ENCODE results near the gene GNAZ.

The GNAZ gene

DNA sequence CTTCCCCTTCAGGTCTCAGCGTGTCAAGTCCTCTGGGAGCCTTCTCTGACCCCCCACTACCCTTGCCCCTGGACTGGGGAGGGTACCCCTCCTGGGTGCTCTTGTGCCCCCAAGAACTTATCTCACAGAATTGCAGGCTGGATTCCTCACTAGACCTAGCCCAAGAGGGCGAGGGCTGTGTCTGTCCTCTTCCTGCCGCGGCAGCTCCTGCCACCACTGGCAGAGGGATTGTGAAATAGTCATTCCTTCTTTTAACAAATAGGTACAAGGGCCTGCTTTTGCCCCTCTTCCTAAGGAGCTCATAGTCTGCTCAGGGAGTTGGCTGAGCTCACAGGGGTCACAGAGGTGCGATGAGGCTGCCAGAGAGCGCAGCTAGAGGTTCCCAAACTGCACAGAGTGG lies 80.4 kb downstream of the GNAZ start:
- DNase-seq (ENCODE audit: extremely low read depth in 1 of 2, low read depth in 1 of 2), result no peak

DNA sequence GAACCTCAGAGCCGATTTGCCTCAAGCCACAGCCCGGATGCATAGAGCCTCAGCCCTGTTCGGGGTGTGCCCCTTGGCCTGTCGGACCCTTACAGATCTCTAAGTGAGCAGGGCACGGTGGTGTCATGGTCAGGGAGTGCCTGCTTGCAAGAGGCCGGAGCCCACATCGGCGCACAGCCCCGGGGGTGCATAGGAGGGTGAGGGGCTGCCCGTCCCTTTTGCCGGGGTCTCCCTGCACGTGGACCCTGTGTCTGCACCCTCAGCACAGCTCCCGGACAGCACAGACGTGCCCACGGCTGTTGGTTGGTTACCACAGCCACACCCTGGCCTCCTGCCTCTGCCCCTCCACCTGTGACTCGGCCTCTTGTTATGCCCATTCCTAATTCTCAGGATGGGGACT lies 81.5 kb downstream of the GNAZ start:
- DNase-seq (ENCODE audit: extremely low read depth in 1 of 2, low read depth in 1 of 2), result no peak

DNA sequence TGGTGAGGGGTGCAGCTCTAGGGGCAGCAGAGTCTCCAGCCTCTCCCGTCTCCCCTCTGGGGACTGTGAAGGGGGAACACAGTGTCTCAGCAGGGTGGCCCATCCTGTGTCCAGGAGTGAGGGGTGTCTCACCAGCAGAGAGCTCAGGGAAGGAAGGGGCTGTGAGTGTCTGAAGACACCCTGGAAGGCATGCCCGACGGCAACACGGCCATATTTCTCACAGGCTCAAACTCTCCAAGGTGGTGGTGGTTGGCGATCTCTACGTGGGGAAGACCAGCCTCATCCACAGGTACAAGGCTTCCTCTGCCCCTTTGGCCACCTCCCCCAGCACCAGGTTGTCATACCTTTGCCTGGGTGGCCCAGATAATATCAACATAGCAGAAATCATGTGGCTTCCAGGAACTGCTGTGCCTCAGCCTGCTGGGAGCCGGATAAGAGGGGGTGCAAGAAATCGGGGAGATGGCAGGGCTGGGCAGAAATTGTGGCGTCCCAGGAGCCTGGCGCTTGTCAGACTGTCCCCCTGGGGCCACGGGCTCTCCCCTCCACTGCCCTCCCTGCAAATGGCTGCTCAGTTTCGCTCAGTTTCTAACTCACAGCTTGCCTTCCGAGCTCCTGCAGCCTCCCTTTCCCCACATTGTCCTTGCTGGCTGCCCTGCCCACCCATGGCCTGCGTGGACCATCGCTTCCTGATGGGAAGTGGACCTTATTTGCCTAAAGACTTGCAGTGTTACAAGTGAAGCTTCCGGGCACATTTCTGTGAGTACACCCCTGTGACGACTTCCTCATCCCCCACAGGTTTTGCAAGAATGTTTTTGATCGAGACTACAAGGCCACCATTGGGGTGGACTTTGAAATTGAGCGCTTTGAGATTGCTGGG lies 82.2 kb downstream of the GNAZ start:
- no peak for DNase-seq (ENCODE audit: extremely low read depth in 1 of 2, low read depth in 1 of 2)

DNA sequence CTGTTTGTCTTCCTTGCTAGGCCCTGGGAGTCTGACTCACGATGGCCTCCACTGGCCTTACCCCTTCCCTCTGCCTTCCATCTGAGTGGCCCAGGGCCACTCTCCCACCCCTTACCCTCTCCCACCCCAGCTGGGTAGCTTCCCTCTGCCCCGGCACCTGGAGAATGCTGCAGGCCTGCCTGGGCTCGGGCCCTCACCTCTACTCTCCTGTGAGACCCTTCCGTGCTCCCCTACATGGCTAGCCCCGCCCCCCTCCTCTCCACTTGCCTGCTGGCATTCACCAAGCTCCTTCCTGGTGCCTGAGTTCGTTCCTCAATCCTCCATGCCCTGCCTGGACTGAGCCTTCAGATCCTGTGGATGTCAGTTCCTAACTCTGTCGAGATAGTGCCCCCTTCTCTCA lies 83.7 kb downstream of the GNAZ start:
- DNase-seq (ENCODE audit: extremely low read depth in 1 of 2, low read depth in 1 of 2), result no peak

DNA sequence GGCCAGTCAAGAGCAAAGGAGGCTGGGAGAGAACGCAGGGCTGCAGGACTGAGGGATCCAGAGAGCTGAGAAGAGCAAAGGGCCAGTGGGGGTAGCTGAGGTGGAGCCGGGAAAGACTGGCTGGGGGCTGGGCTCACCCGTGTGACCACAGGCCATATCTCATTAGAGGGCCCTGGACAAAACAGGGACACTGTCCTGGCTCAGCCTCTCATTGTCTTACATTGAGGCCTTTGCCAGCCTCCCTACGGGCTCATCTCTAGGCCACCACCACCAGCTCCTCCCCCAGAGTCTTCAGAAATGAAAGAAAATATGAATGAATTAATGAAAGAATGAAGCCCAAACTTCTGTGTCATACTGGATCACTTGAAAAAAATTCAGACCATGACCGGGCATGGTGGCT lies 84.1 kb downstream of the GNAZ start:
- DNase-seq (ENCODE audit: extremely low read depth in 1 of 2, low read depth in 1 of 2), result no peak

DNA sequence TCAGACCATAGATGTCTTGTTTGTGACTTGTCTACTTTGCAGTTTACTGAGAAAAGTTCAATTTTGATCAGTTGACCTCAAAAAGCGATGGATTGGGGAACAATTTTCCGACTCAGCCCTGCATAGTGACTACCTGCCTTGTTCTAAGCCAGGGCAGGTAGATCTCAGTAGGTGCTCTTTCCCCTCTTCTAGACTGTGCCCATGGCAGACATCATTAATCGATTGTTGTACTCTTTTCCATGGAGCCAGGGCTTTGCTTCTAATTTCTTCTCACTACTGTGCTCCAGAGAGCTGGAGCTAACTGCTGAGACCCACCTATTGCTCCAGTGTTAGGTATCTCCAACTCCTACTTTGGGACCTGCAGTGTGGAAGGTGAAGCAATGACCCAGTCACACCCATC lies 84.8 kb downstream of the GNAZ start:
- no peak for DNase-seq (ENCODE audit: extremely low read depth in 1 of 2, low read depth in 1 of 2)

DNA sequence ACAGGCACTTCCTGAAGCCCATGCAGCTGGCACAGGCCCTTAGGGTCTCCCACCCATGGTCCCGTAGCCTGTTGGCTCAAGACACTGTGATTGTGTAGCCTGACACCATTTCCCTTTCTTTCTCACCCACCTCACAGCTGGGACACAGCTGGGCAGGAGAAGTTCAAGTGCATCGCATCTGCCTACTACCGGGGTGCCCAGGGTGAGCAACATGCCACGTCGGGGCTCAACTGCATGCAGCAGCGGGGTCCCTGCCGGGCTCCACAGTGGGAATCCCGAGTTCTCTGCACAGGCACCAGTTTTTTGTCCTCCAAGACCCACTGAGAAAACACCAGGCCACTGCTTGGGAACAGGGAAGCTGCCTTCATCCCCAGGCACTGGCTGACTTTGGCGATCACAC lies 85.5 kb downstream of the GNAZ start:
- no peak for DNase-seq (ENCODE audit: extremely low read depth in 1 of 2, low read depth in 1 of 2)

DNA sequence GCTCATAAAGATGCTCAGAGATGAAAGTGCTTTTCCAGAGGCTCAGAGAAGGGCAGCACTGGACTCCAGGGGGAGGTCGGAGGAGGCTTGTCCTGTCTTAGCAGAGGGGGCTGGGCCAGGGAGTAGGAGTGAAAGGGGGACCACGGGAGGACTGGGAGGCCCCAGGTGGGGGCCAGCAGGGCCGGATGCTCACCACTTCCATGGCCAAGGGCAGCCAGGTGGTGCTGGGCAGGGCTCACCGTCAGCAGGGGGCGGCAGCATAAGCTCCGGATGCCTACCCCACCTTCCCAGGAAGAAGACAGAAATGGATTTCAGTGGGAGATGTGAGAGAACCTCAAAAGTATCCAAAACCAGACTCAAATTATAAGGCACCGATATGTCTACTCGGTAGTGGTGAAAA lies 86.0 kb downstream of the GNAZ start:
- no peak for DNase-seq (ENCODE audit: extremely low read depth in 1 of 2, low read depth in 1 of 2)

DNA sequence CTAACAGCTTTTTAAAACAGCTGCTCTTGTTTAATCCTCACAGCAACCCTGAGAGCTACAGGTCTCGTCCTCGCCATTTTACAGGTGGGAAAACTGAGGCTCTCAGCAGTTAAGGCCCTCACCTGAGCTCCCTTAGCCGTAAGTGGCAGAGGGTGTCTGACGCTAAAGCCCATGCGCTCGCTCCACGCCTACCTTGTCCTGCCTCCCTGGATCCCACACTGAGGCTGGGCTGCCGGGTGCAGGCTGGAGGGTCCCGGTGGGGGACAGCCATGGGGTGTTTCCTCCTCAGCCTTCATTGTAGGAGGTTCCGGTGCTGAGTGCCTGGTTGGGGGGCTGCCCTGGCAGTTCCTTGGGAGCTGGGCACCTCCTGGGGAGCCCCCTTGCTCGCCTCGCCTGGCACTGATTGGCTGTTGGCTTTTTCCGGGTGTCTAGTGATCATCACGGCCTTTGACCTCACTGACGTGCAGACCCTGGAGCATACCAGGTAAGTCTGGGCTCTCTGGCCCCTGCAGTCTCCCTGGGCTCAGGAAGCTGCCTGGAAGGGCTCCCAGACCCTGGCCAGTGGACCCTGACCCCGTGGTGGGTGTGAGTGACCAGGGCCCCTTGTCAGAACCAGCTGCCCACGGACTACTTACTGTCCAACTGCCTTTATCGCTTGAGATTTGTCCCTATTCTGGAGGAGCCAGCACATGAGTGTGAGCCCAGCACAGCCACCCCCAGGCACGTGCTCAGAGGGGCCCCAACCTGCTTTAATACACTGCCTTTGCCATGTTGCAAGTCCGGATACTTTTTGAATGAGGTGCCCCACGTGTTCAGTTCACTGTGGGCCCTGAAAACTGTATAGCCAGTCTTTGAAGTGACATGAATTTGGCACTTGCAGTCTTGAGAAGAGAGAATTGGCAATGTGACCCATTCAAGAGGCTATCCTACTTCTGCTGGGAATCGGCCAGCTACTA lies 87.5 kb downstream of the GNAZ start:
- no peak for DNase-seq (ENCODE audit: extremely low read depth in 1 of 2, low read depth in 1 of 2)

DNA sequence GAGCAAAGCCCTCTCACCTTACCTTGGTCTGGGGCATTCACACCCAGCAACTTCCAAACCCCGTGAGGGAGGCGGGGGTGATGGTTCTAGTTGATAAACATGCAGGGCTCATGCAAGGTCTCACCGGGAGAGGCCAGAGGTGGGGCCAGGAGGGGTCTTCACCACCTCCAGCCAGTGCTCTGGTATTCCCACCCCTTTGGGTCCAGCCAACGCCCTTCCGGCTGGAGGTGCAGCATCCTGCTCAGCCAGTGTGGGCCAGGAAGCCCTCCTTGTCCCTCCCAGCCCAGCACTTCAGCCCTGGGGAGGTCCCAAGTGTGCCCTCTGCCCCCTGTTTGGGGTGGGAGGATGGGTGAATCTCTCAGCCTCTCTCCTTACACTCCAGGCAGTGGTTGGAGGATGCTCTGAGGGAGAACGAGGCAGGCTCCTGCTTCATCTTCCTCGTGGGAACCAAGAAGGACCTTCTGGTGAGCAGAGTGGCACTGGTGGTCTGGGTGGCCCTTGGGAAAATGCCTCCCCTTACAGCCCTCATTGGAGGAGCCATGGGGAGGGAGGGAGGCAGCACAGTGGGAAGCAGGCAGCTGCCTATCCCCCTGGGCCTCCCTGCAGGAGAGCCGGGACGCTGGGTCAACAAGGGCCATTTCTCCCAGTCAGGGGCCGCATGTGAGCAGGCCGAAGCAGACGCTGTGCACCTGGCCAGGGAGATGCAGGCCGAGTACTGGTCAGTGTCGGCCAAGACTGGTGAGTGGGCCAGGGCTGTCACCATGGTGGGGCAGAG lies 88.4 kb downstream of the GNAZ start:
- DNase-seq (ENCODE audit: extremely low read depth in 1 of 2, low read depth in 1 of 2), result no peak

DNA sequence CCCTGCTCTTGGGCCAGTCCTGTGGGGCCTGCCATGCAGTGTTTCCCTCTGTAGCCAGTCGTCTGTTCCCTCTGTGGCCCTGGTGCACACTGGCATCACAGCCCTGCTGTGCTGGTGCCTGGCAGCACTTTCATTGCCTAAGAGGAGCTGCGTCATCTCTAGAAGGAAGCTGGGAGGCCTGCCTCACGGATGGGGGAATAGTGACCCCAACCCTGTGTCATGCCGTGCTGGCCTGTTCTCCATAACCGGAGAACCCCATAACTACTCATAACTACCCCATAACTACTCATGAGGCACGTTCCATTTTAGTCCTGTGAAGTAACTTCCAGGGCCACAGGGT lies 88.9 kb downstream of the GNAZ start:
- no peak for DNase-seq (ENCODE audit: extremely low read depth in 1 of 2, low read depth in 1 of 2)

DNA sequence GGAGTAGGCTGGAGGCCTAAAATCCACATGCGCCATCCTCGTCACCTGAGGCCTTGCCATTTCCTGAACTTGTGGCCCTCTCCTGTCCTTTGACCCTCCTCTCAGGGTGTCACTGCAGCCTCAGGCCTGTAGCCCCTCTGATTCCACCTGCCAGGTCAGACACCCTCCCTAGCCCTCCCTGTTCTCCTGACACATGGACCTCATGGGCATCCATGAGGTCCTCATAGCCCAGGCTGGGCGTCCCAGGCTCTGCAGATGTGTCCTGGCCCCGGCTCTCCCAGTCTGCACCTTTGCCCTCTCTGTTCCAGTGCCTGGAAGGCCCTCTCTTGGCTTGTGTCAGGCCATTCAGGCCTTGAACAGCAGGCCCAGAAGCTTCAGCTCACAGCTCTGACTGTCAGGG lies 90.7 kb downstream of the GNAZ start:
- no peak for DNase-seq (ENCODE audit: extremely low read depth in 1 of 2, low read depth in 1 of 2)

DNA sequence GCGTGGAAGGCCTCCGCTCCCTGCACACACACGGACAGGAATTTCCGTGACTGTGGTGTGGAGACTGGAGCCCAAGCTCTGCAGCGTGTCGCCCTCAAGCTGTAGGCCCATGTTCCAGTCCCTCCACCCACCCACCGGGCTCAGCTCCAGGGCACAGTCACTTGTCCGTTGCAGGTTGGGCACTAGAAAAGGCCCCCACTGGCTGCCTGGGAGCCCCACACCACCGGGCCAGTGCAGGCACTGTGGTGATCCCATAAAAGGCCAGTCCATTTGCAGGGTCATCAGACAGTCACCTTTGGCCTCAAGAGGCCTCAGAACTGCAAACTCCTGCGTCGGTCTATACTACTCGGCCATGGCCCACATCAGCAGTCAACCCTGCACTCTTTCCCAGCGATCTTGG lies 91.3 kb downstream of the GNAZ start:
- no peak for DNase-seq (ENCODE audit: extremely low read depth in 1 of 2, low read depth in 1 of 2)

DNA sequence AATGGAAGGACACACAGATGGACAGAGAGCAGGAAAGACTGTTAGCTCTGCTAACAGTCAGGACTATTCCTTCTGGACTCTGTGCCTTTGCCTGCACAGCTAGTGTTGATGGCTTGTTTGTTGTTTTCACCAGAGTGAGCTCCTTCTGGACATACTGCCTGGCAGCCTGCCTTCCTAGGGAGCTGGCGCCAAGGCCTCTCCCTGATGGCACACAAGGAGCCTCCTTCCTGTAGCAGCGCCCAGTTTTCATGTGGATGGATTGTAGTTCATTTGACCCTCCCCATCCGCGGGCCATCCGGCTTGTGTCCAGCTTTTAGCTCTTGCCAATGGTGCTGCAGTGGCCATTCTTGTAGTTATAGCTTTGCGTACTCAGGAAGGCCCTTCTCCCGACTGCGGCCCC lies 93.3 kb downstream of the GNAZ start:
- no peak for DNase-seq (ENCODE audit: extremely low read depth in 1 of 2, low read depth in 1 of 2)

DNA sequence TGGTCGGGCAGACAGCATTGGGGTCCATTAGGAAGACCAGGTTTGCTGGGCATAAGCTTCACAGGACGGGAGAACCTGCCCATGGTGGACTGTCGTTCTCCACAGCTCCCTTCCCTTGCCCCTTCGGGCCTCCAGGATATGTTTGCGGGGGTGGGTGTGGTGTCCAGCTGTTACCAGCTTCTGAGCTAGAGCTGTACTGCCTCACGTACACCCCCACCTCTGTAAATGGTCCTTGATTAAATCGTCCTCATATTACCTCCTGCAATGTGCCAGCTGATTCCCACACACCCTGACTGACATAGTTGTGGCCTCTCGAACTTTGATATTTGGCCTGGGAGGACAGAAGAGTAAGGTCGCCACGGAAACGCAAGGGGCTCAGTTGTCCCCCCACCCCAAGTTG lies 93.8 kb downstream of the GNAZ start:
- no peak for DNase-seq (ENCODE audit: extremely low read depth in 1 of 2, low read depth in 1 of 2)

DNA sequence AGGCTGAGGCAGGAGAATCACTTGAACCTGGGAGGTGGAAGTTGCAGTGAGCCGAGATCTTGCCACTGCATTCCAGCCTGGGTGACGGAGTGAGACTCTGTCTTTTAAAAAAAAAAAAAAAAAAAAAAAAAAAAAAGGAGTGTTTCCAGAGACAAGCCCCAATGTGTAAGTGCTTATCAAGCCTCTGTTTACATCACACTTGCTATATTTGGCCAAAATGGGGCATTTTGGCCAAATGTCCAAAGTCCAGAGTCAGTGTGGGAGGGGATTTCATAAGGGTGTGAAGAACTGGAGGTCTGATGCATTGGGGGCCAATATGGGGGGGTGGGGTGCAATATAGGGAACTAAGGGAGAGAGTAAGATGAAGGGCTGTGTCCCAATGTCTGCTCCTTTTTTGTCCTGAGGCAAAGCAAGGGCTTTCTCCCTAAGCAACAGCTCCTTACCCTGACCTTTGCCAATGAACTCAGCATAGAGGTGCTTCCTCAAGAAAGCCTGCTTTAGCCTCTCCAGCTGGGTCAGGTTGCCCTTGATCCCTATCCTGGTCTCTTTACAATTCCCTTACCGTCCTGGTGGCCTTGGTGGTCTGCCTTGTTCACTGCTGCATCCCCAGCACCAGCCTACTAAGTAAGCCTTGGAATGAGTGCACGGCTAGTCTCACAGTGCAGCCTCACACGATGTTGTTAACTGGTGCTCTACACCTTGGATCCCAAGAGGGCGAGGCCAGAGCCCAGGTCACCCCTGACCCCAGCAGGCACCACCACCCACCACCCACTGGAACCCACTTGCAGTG lies 95.9 kb downstream of the GNAZ start:
- DNase-seq (ENCODE audit: extremely low read depth in 1 of 2, low read depth in 1 of 2), result no peak

DNA sequence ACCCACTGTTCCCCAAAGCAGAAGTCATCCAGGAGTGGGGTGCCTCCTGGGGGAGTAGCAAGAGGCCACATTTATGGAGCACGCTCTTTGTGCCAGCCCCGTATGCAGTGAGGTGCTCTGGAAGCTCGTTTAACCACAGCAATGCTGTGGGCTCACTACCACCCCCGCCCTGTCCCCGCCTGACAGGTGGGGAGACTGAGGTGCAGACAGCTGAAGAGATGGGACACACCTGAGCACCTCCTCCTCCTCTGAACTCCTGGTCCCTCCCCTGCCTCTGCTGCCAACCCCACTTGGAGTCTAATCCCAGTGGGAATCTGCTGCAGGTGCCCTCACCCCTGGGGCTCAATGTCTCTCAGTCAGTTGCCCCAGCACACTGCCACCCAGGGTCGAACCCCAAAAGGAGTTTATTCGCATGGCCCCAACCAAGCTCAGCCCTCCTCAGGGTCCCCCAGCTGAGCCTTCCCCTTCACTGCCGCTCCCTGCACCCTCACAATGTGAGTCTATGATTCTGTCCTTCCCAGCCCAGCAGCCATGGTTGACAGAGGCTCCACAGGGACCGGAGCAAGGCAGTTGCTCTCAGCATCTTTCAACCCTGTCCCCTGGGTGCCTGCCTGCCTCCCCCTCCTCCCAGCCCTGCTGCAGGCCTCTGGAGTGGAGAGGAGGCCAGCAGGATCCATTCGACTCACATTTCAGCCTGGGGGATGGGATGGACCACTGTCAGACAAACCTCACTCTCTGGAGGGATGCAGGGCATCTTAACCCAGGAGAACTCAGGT lies 96.7 kb downstream of the GNAZ start:
- DNase-seq (ENCODE audit: extremely low read depth in 1 of 2, low read depth in 1 of 2), result no peak

DNA sequence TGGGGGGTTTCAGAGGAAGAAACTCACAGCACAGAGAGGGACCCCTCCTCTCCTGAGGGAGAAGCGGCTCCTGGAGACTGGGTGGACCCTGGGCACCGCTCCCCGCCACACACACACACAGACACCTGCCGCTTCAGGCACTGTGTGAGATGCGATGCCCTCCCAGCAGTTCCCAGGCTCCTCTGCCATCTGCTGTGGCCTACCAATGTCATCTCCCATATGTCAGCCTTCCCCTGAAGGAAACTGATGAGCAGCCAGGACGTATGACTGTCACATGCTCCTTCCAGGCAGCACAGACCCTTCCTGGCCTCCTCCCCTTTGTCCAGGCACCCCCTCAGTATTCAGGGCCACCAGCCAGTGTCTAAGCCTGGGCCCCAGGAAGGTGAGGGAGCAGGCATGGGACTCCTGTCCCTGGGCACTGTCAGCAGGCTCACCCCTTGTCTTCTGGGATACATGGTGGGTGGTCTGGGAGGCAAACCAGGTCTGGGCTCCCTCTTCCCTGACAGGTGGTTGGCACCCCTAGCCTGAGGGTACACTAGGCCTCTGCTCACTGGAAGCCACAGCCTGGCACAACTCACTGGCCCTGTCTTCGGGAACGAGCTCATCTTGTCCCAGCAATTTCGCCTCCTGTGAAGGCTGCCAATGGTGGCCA lies 98.2 kb downstream of the GNAZ start:
- no peak for DNase-seq (ENCODE audit: extremely low read depth in 1 of 2, low read depth in 1 of 2)

DNA sequence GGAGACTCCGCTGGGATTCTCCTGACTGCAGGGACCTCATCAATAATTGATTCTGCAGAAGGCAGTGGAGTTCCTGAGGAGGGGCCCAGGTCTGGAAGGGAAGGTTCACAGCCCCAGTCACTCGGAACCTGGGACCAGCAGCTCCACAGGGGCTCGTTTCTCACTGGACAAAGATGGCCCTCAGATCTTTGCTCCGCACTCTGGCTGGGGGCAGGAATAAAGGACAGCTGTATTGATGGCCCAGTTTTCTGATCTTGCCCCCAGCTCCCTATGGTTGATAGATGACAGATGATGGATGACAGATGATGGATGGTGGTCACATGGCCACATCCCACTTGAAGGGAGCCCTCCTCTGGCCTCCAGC lies 98.7 kb downstream of the GNAZ start:
- no peak for DNase-seq (ENCODE audit: extremely low read depth in 1 of 2, low read depth in 1 of 2)
